Endothelial cell of umbilical vein (primary cell): ENCODE data around the gene MCOLN2.
"Not testable (repeated sequence)": the region's sequence is repeated elsewhere in the genome, so short reads cannot be mapped to it uniquely, and the experiment has no call there.

ENCODE experiments used
- CTCF ChIP-seq, 2 donors: IDR thresholded peaks; 1 replicate in 1 of 2; 2 replicates in 1 of 2; pipeline ENCODE4 v1.5.1; 2011; ENCODE audit warnings: low read length in 2 of 2, mild to moderate bottlenecking in 2 of 2, moderate library complexity in 2 of 2, control low read depth in 1 of 2, inconsistent platforms in 1 of 2, low read depth in 1 of 2; ENCODE audit not compliant: insufficient read depth in 1 of 2; ENCODE audit errors: extremely low read depth in 1 of 2
- EZH2 ChIP-seq: IDR thresholded peaks from 2 replicates; pipeline ENCODE4 v1.6.1; 2012; ENCODE audit warnings: borderline replicate concordance, low read depth, mild to moderate bottlenecking, moderate library complexity, low read length, inconsistent platforms; ENCODE audit not compliant: severe bottlenecking
- FOS ChIP-seq: IDR thresholded peaks from 2 replicates; pipeline ENCODE4 v1.6.1; 2011; ENCODE audit warnings: mild to moderate bottlenecking, low read length, moderate library complexity, borderline replicate concordance; ENCODE audit not compliant: insufficient read depth
- GATA2 ChIP-seq: IDR thresholded peaks from 2 replicates; pipeline ENCODE4 v1.7.0; 2011; ENCODE audit warnings: low read depth, mild to moderate bottlenecking, moderate library complexity, mixed read lengths, low read length; ENCODE audit not compliant: insufficient read length, insufficient read depth
- MAX ChIP-seq: IDR thresholded peaks from 2 replicates; pipeline ENCODE4 v1.6.1; 2011; ENCODE audit not compliant: insufficient read depth, insufficient read length
- POLR2A ChIP-seq: IDR thresholded peaks from 2 replicates; pipeline ENCODE4 v1.6.1; 2012; ENCODE audit warnings: low read depth, mild to moderate bottlenecking, control low read depth, low read length
- POLR2AphosphoS5 ChIP-seq: IDR thresholded peaks from 2 replicates; pipeline ENCODE4 v1.6.1; 2012; ENCODE audit warnings: low read depth, mild to moderate bottlenecking, control low read depth, low read length, moderate library complexity; ENCODE audit not compliant: insufficient read depth

GRCh38 chr1:84908746-84909464, 88.0 kb downstream of the MCOLN2 start:
- not testable (repeated sequence) for TF ChIP-seq FOS; CTCF (IDR thresholded peaks at IDR 0.05; ENCODE audit: extremely low read depth in 1 of 2, insufficient read depth in 1 of 2, low read depth in 1 of 2, low read length in 2 of 2); EZH2; MAX; POLR2AphosphoS5; GATA2; POLR2A
